Suprapubic skin (tissue), 4 donors: ENCODE measurements around the gene FCAMR. TPM values are rescaled to one million over a fixed set of nuclear protein-coding genes. Genes with fewer than 3 reads are reported as not detected.

Source experiments
- DNase-seq, 2 donors: peaks; one replicate each; pipeline ENCODE4 v3.0.0-alpha.2; 2019; ENCODE audit warnings: low spot score in 2 of 2
- H3K27ac ChIP-seq: fragments of 200-600 bp; sonication (generic); one replicate; pipeline ENCODE4 v1.5.1; 2019
- H3K27me3 ChIP-seq: fragments of 200-600 bp; sonication (generic); one replicate; pipeline ENCODE4 v1.5.1; 2019
- H3K36me3 ChIP-seq: fragments of 200-600 bp; sonication (generic); one replicate; pipeline ENCODE4 v1.5.1; 2019
- H3K4me1 ChIP-seq: fragments of 200-600 bp; sonication (generic); one replicate; pipeline ENCODE4 v1.5.1; 2019
- H3K4me3 ChIP-seq: fragments of 200-600 bp; sonication (generic); one replicate; pipeline ENCODE4 v1.5.1; 2019; ENCODE audit warnings: mild to moderate bottlenecking
- H3K9me3 ChIP-seq: fragments of 200-600 bp; sonication (generic); one replicate; pipeline ENCODE4 v1.5.1; 2019
- EP300 ChIP-seq: sonication (generic); formaldehyde crosslinking; IDR thresholded peaks from one replicate; pipeline ENCODE4 v1.6.1; 2017; ENCODE audit warnings: antibody characterized with exemption
- POLR2A ChIP-seq, 2 donors: fragments of 450-650 bp; IDR thresholded peaks; one replicate each; pipeline ENCODE4 v1.6.1; 2017; ENCODE audit warnings: antibody characterized with exemption in 2 of 2, mild to moderate bottlenecking in 2 of 2, moderate library complexity in 2 of 2
- POLR2AphosphoS5 ChIP-seq, 3 donors: sonication (generic); formaldehyde crosslinking; IDR thresholded peaks; one replicate each; pipeline ENCODE4 v1.6.1; 2017; ENCODE audit warnings: antibody characterized with exemption in 3 of 3
- WGBS: methylation state at CpG from one replicate; pipeline ENCODE4 v1.1.5; 2018; 5-methylcytosine and 5-hydroxymethylcytosine counted together
- total RNA-seq, 4 donors: library from RNA; depleted of rRNA; stranded (reverse); fragments of >200 nt; gene quantifications; one replicate each; pipeline ENCODE4 v1.1.0, GENCODE V29; 2016
- TF ChIP-seq, protein P1 (sequence below), 2 donors: fragments of 200-600 bp in 1 of 2; fragments of 450-650 bp in 1 of 2; sonication (generic) in 1 of 2; IDR thresholded peaks; one replicate each; pipeline ENCODE4 v1.5.1; 2016 to 2019; ENCODE audit warnings: antibody characterized with exemption in 2 of 2, mild to moderate bottlenecking in 1 of 2, moderate library complexity in 1 of 2

Gene FCAMR
- total RNA-seq, 4 donors from 2014 or later, result not detected

DNA sequence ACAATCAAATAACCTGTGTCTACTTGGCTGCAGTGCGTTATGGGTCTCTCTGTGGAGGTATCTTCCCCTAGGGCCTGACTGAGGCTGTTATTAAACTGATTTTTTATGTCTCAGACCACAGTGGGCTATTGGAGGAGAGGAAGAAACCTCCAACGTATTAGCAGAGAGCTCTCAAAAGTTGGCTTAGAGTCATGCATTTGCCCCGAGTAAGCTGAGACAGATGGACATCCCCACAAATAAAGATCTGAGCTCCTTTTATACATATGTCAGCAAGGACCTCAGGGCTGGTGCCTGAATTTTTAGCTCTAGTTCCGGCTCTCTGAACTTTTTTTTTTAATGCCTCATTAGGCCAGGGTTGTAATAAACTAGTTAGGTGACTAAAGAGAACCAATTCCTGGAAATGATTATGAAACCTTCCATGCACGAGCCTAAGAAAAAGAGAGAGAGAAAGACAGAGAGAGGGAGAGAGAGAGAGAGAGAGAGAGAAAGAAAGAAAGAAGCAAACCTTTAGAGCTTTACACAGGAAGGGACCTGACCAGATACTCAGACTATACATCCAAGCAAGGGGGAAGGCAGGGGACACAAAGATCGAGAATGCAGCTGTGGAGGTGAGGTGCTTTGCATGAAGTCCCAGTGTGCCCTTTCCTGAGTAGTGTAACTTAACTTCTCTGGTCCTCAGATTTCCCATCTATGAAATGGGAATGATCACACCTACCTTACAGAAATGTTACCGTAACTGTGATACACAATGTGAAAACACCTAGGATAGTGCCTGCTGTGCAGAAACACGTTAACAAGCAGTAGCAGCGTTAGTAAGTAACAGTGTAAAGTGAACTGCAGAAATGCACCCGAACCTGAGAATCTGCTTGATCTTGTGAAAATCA is 15.6 kb downstream of the FCAMR start:
- Histone ChIP-seq H3K27ac (no peak overlapping the region), H3K4me1 (peaks cover 25% of the 10 kb centered on the region)
- TF ChIP-seq, protein P1, sequence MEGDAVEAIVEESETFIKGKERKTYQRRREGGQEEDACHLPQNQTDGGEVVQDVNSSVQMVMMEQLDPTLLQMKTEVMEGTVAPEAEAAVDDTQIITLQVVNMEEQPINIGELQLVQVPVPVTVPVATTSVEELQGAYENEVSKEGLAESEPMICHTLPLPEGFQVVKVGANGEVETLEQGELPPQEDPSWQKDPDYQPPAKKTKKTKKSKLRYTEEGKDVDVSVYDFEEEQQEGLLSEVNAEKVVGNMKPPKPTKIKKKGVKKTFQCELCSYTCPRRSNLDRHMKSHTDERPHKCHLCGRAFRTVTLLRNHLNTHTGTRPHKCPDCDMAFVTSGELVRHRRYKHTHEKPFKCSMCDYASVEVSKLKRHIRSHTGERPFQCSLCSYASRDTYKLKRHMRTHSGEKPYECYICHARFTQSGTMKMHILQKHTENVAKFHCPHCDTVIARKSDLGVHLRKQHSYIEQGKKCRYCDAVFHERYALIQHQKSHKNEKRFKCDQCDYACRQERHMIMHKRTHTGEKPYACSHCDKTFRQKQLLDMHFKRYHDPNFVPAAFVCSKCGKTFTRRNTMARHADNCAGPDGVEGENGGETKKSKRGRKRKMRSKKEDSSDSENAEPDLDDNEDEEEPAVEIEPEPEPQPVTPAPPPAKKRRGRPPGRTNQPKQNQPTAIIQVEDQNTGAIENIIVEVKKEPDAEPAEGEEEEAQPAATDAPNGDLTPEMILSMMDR (IDR thresholded peaks at IDR 0.05), result no peak
- TF ChIP-seq POLR2A (IDR thresholded peaks at IDR 0.05), result no peak
- TF ChIP-seq EP300, result no peak
- TF ChIP-seq POLR2AphosphoS5 (IDR thresholded peaks at IDR 0.05), result no peak

DNA sequence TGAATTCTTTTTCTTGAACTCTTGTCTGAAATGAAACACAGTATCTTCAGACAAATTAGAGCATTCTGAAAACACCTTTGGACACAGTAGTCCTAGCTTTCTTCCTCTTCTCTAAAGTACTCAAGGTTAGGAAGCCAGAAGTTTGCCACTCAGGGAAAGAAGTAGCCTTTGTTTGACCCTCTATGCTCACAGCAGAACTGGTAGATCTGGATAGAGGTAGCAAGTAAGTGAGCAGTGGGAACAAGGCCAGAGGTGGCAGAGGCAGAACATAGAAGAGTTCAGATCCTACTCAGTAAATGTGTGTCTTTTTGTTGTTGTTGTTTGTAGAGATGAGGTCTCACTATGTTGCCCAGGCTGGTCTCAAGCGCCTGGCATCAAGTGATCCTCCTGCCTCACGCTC is 16.6 kb downstream of the FCAMR start:
- peaks cover 25% of the 10 kb centered on the region for H3K4me1 ChIP-seq
- H3K4me3 ChIP-seq, result no peak overlapping the region
- H3K27ac ChIP-seq, result peak overlapping the region; percentile 54
- H3K27me3 ChIP-seq, result no peaks in the 10 kb centered on the region
- 90% methylated on average over 2 of the region's 2 CpGs for WGBS
- TF ChIP-seq, protein P1 (IDR thresholded peaks at IDR 0.05), result no peak
- TF ChIP-seq POLR2A (IDR thresholded peaks at IDR 0.05) (no peak), EP300 (no peak), POLR2AphosphoS5 (IDR thresholded peaks at IDR 0.05) (no peak)
- H3K9me3 ChIP-seq, result no peaks in the 10 kb centered on the region
- no peaks in the 10 kb centered on the region for H3K36me3 ChIP-seq
- DNase-seq, result no peak

More for the DNA sequence above, 15.6 kb downstream of the FCAMR start:
- H3K9me3 ChIP-seq, result no peaks in the 10 kb centered on the region
- no peak overlapping the region for H3K4me3 ChIP-seq
- no peaks in the 10 kb centered on the region for H3K27me3 ChIP-seq
- WGBS, result 69% methylated on average over 10 of the region's 10 CpGs
- no peak for DNase-seq
- no peaks in the 10 kb centered on the region for H3K36me3 ChIP-seq

- no peak for DNase-seq
- peaks cover 25% of the 10 kb centered on the region for H3K4me1 ChIP-seq
- 86% methylated on average over 3 of the region's 3 CpGs for WGBS
- no peaks in the 10 kb centered on the region for H3K27me3 ChIP-seq
- H3K4me3 ChIP-seq, result no peak overlapping the region
- TF ChIP-seq POLR2A (IDR thresholded peaks at IDR 0.05), result no peak
- TF ChIP-seq, protein P1 (IDR thresholded peaks at IDR 0.05), result no peak
- TF ChIP-seq EP300, result no peak
- TF ChIP-seq POLR2AphosphoS5 (IDR thresholded peaks at IDR 0.05), result no peak
- H3K36me3 ChIP-seq, result no peaks in the 10 kb centered on the region
- H3K9me3 ChIP-seq, result no peaks in the 10 kb centered on the region
- peak overlapping the region; percentile 39 for H3K27ac ChIP-seq
Measured at GRCh38 chr1:206953126-206953525, 17.1 kb downstream of the FCAMR start.

GRCh38 chr1:206952171-206952570 is 18.1 kb downstream of the FCAMR start:
- no peaks in the 10 kb centered on the region for H3K36me3 ChIP-seq
- TF ChIP-seq, protein P1 (IDR thresholded peaks at IDR 0.05), result no peak
- TF ChIP-seq POLR2A (IDR thresholded peaks at IDR 0.05), result no peak
- no peak for TF ChIP-seq POLR2AphosphoS5 (IDR thresholded peaks at IDR 0.05)
- TF ChIP-seq EP300, result no peak
- no peaks in the 10 kb centered on the region for H3K9me3 ChIP-seq
- no peaks in the 10 kb centered on the region for H3K27me3 ChIP-seq
- H3K4me3 ChIP-seq, result no peak overlapping the region
- no peak for DNase-seq
- H3K27ac ChIP-seq, result peak overlapping the region; percentile 16
- 41% methylated on average over 4 of the region's 4 CpGs for WGBS
- H3K4me1 ChIP-seq, result peaks cover 25% of the 10 kb centered on the region

DNA sequence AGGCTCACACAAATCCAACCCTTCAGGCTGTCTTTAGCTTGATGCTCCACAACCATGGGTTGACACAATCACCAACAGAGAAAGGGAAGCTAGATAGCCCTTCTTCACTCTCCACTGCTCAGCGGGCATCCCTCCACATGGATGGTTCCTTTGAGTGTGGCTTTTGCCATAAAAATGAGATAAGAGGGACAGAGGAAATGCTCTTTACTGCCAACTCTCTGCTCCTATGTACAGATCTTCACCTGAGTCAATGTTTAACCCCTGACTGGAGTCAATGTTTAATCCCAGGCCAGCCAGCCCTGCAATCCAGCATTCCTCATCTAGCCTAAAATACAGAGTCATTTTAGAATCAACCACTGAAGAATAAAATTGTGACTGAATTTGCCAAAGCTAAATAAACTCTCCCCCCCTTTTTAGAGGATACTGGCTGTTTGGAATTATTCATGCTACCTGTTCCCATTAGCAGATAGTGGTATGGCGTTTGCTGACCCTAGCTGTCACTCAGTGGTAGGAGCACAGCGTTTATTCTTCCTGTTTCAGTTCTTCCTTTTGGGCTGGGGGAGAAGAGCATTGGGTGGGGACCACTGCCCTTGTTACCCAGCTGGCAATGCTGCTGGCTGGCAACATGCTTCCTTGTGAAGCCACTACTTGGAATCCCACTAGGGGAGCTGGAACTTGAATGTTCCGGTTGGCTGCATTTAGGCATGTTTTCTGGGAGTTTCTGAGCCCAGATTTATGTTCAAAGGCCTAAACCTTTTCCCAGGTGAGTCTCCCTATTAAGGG is 18.8 kb downstream of the FCAMR start:
- no peak overlapping the region for H3K4me3 ChIP-seq
- peaks cover under 1% of the 10 kb centered on the region for H3K27me3 ChIP-seq
- DNase-seq, result no peak
- H3K27ac ChIP-seq, result no peak overlapping the region
- no peak for TF ChIP-seq POLR2A (IDR thresholded peaks at IDR 0.05)
- no peak for TF ChIP-seq POLR2AphosphoS5 (IDR thresholded peaks at IDR 0.05)
- no peak for TF ChIP-seq EP300
- TF ChIP-seq, protein P1 (IDR thresholded peaks at IDR 0.05), result no peak
- no peaks in the 10 kb centered on the region for H3K36me3 ChIP-seq
- H3K4me1 ChIP-seq, result peaks cover 25% of the 10 kb centered on the region
- no peaks in the 10 kb centered on the region for H3K9me3 ChIP-seq
- 88% methylated on average over 4 of the region's 4 CpGs for WGBS
